ENCODE data around the gene ZNF462. TPM values are rescaled to one million over a fixed set of nuclear protein-coding genes. Genes with fewer than 3 reads are reported as not detected.
A peak's percentile ranks its signal among the peaks of the same experiment; 100 is the strongest.

The ZNF462 gene
- total and polyA plus RNA-seq, 2 of the 4 experiments (the other 2 are of a cell fraction), result 6.1 to 18.8 TPM

GRCh38 chr9:107018861-107019545, 156.0 kb downstream of the ZNF462 start:
- no peaks in the 10 kb centered on the region for H3K79me1 ChIP-seq (ENCODE audit: low read depth in 1 of 2, low read length in 2 of 2)
- H3K9ac ChIP-seq (ENCODE audit: low read depth, low read length), result no peak overlapping the region
- WGBS, 2 experiments (ENCODE audit: extremely low coverage in 2 of 2, insufficient read length in 1 of 2), result 27% methylated on average over 3 of the region's 5 CpGs; no CpG with 5 or more reads in 1 of the 2 experiments
- peak; percentile 64 for DNase-seq
- H3K18ac ChIP-seq (ENCODE audit: low read depth, low read length), result no peak overlapping the region
- H2BK5ac ChIP-seq (ENCODE audit: low read depth, low read length, poor library complexity, severe bottlenecking), result no peak overlapping the region
- H3K4me1 ChIP-seq (ENCODE audit: control insufficient read depth, insufficient read depth, low read length), result peaks cover 5% of the 10 kb centered on the region
- in situ Hi-C loops (cut with MboI; ENCODE audit: low sequenced_read_pairs), result no loop called here
- ChIA-PET POLR2A (ENCODE audit: unreplicated experiment) (no interaction called here), CTCF (interaction anchor here (0.5 to 0.6 kb wide), 3 partner anchors 27 to 95 kb away, joined by 3 to 7 read pairs (median 4); no protein-coding TSS in a partner anchor)
- H2AK5ac ChIP-seq (ENCODE audit: low read depth, low read length), result no peak overlapping the region
- no peaks in the 10 kb centered on the region for H3K36me3 ChIP-seq (ENCODE audit: control insufficient read depth, insufficient read depth, low read length)
- no peak overlapping the region for H3K27ac ChIP-seq (ENCODE audit: insufficient read depth, low read length)
- H3K23ac ChIP-seq (ENCODE audit: low read depth, low read length), result no peak overlapping the region
- H3K9me1 ChIP-seq (ENCODE audit: insufficient read depth, low read length), result peaks cover 2% of the 10 kb centered on the region; the same call in 1 of the 2 replicates
- no peak overlapping the region for H3K4ac ChIP-seq (ENCODE audit: low read depth, low read length)
- no peak overlapping the region for H3K56ac ChIP-seq (ENCODE audit: extremely low read depth, insufficient read depth, low read length)
- no peak overlapping the region for H4K8ac ChIP-seq (ENCODE audit: low read depth in 2 of 2, low read length in 2 of 2)
- peaks cover 14% of the 10 kb centered on the region for H3K9me3 ChIP-seq (ENCODE audit: control insufficient read depth, insufficient read depth, low read length)
- H3K14ac ChIP-seq (replicated peaks; ENCODE audit: low read depth, low read length), result no peak overlapping the region
- intact Hi-C loops (cut with micrococcal nuclease), result no loop called here
- no peak overlapping the region for H2AFZ ChIP-seq (replicated peaks; ENCODE audit: low read length, poor library complexity)
- no peak overlapping the region for H4K5ac ChIP-seq (ENCODE audit: low read depth, low read length)
- dilution Hi-C loops (cut with HindIII; ENCODE audit: low sequenced_read_pairs, unreplicated experiment), result no loop called here
- no peak overlapping the region for H2BK15ac ChIP-seq (ENCODE audit: low read depth, low read length)
- H4K91ac ChIP-seq (ENCODE audit: insufficient read depth, low read depth, low read length), result no peak overlapping the region
- H2BK120ac ChIP-seq (ENCODE audit: low read depth, low read length), result no peak overlapping the region
- no peak overlapping the region for H2AK9ac ChIP-seq (replicated peaks; ENCODE audit: low read depth, low read length, poor library complexity)
- H3K4me3 ChIP-seq (ENCODE audit: insufficient read depth, low read depth, low read length), result no peak overlapping the region
- no TSS peak for BruUV-seq (replicated peaks)
- H3K4me2 ChIP-seq (ENCODE audit: low read depth, low read length), result no peak overlapping the region
- H2BK20ac ChIP-seq (ENCODE audit: low read depth, low read length), result no peak overlapping the region
- H4K20me1 ChIP-seq (ENCODE audit: insufficient read depth, low read length), result peaks cover 9% of the 10 kb centered on the region; the same call in 1 of the 2 replicates
- no peak for TF ChIP-seq RFX5 (IDR thresholded peaks at IDR 0.05; ENCODE audit: low read depth, low read length)
- no peak for TF ChIP-seq POLR2A (IDR thresholded peaks at IDR 0.05; ENCODE audit: low read depth, low read length)
- TF ChIP-seq FOS (IDR thresholded peaks at IDR 0.05; ENCODE audit: low read depth, low read length), result no peak
- TF ChIP-seq BHLHE40 (IDR thresholded peaks at IDR 0.05; ENCODE audit: low read depth, low read length), result no peak
- no peak for TF ChIP-seq USF2 (IDR thresholded peaks at IDR 0.05; ENCODE audit: low read depth, low read length)
- peak; percentile 33; the same call in 1 of the 2 replicates for ATAC-seq (ENCODE audit: low read depth)
- H3K27me3 ChIP-seq (ENCODE audit: control insufficient read depth, insufficient read depth, low read length), result peaks cover 58% of the 10 kb centered on the region
